ENCODE data around the gene CDKN1C. TPM values are rescaled to one million over a fixed set of nuclear protein-coding genes. Genes with fewer than 3 reads are reported as not detected.

CDKN1C gene
- total RNA-seq, 1 experiment from 2014 or later, result 40.5 TPM

Other genes with a start within 250 kb of the CDKN1C start
- gene KCNQ1OT1, start 185.8 kb downstream of the CDKN1C start, total RNA-seq (2014; rRNA removed; shearing (Covaris generic)), result 0.81 and 1.1 TPM in 2 replicates
- gene PHLDA2, start 43.6 kb upstream of the CDKN1C start, total RNA-seq (2014; rRNA removed; shearing (Covaris generic)), result 30.8 and 34.4 TPM in 2 replicates
- 149 and 162 TPM in 2 replicates for gene NAP1L4, start 106.6 kb upstream of the CDKN1C start, total RNA-seq (2014; rRNA removed; shearing (Covaris generic))
- gene CARS1, start 171.6 kb upstream of the CDKN1C start, total RNA-seq (2014; rRNA removed; shearing (Covaris generic)), result 57.2 and 60.4 TPM in 2 replicates